GM12873 (cell line): ENCODE measurements around the gene FAIM.

Experiments
- CTCF ChIP-seq: IDR thresholded peaks from 2 replicates; pipeline ENCODE4 v1.5.1; 2012; ENCODE audit warnings: low read depth, mild to moderate bottlenecking, moderate library complexity, low read length, control low read depth; ENCODE audit not compliant: insufficient read depth; ENCODE audit errors: missing control alignments

The FAIM gene

DNA sequence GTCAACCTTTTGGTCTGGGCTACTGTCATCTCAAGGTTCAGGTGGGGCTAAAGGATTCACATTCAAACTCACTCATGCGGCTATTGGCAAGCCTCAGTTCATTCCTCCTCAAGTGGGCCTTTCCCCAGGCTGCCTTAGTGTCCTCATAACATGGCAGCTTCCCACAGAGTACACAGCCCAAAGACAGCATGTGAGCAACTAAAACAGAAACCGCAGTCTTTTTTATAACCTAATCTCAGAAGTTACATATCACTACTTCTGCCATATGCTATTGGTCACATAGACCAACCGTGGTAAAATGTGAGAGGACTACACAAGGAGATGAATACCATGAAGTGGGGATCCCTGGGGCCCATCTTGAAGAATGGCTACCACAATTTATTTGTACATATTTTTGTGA, 10.0 kb upstream of the FAIM start:
- no peak for TF ChIP-seq CTCF

- TF ChIP-seq CTCF: no peak
These were observed 8.3 kb upstream of the FAIM start for GRCh38 chr3:138600100-138600745.

- TF ChIP-seq CTCF: no peak
These were observed 1.3 kb downstream of the FAIM start for GRCh38 chr3:138609898-138610266.

DNA sequence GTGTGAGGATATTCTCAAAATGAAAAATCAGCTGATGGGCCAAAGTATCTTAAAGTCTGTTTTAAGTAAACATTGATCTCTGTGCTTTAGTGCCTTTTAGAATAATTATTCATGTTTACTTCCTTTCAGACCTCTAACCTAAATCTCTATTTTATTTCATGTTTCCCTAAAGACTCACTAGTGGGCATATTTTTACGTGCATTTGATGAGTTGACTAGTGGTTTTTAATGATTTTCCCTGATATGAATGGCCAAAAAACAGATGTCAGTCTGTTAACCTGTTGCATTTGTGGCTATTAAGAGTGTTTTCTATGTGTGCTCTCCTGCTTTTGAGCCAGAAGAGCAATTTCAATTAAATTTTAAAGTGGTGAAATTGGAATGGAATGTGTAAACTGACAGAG, 6.9 kb downstream of the FAIM start:
- TF ChIP-seq CTCF: no peak

- TF ChIP-seq CTCF: no peak
These were observed 11.9 kb downstream of the FAIM start for GRCh38 chr3:138620431-138620830.

- no peak for TF ChIP-seq CTCF
These were observed 15.9 kb downstream of the FAIM start for GRCh38 chr3:138624518-138624917.

GRCh38 chr3:138625707-138626365, 17.3 kb downstream of the FAIM start:
- TF ChIP-seq CTCF: no peak
